Esophagus muscularis mucosa (tissue), 4 donors: ENCODE data around the gene NAA20. TPM values are rescaled to one million over a fixed set of nuclear protein-coding genes. Genes with fewer than 3 reads are reported as not detected.
A peak's percentile ranks its signal among the peaks of the same experiment; 100 is the strongest.

Source experiments
- DNase-seq: peaks from one replicate; pipeline ENCODE4 v3.0.0-alpha.2; 2017; ENCODE audit errors: extremely low spot score
- H3K27ac ChIP-seq, 4 donors: fragments of 200-600 bp; sonication (generic); replicated peaks in 1 of 4; 1 replicate in 3 of 4; 2 replicates in 1 of 4; pipeline ENCODE4 v1.5.1; 2016 to 2019; ENCODE audit warnings: mild to moderate bottlenecking in 1 of 4
- H3K27me3 ChIP-seq, 4 donors: fragments of 200-600 bp; sonication (generic); one replicate each; pipeline versions ENCODE4 v1.5.1 to v1.6.0; 2016 to 2019
- H3K36me3 ChIP-seq, 4 donors: fragments of 200-600 bp; sonication (generic); one replicate each; pipeline ENCODE4 v1.5.1; 2016 to 2019
- H3K4me1 ChIP-seq, 4 donors: fragments of 200-600 bp; sonication (generic); one replicate each; pipeline ENCODE4 v1.5.1; 2016 to 2019
- H3K4me3 ChIP-seq, 4 donors: fragments of 200-600 bp; sonication (generic); 1 replicate in 2 of 4; 2 replicates in 2 of 4; pipeline ENCODE4 v1.5.1; 2016 to 2019; ENCODE audit warnings: mild to moderate bottlenecking in 4 of 4, moderate library complexity in 1 of 4
- H3K9me3 ChIP-seq, 4 donors: fragments of 200-600 bp; sonication (generic); 1 replicate in 3 of 4; 2 replicates in 1 of 4; pipeline ENCODE4 v1.5.1; 2016 to 2019
- CTCF ChIP-seq, 3 experiments: fragments of 200-600 bp in 2 of 3; fragments of 450-650 bp in 1 of 3; sonication (generic) in 2 of 3; IDR thresholded peaks; one replicate each; pipeline ENCODE4 v1.5.1; 2017 to 2019; ENCODE audit warnings: antibody characterized with exemption in 3 of 3, mild to moderate bottlenecking in 2 of 3, moderate library complexity in 1 of 3
- EP300 ChIP-seq: sonication (generic); formaldehyde crosslinking; IDR thresholded peaks from one replicate; pipeline ENCODE4 v1.6.1; 2017; ENCODE audit warnings: antibody characterized with exemption
- POLR2A ChIP-seq: fragments of 450-650 bp; IDR thresholded peaks from one replicate; pipeline ENCODE4 v1.6.1; 2017; ENCODE audit warnings: antibody characterized with exemption, moderate library complexity, mild to moderate bottlenecking, low read depth
- POLR2AphosphoS5 ChIP-seq, 2 donors: sonication (generic); formaldehyde crosslinking; IDR thresholded peaks; one replicate each; pipeline ENCODE4 v1.6.1; 2017; ENCODE audit warnings: antibody characterized with exemption in 2 of 2
- WGBS: methylation state at CpG from one replicate; pipeline ENCODE4 v1.1.5; 2018; 5-methylcytosine and 5-hydroxymethylcytosine counted together
- intact Hi-C: fragments of 100-400 bp; cut with DNase I; formaldehyde crosslinking; loops from one replicate; pipeline ENCODE4 v1.15.1; 2023
- total RNA-seq, 4 donors: library from RNA; depleted of rRNA; stranded (reverse); fragments of >200 nt; gene quantifications; one replicate each; pipeline versions ENCODE4 v1.1.0 to v1.2.1, GENCODE V29; 2016

NAA20 gene
- total RNA-seq, 4 donors from 2014 or later: 29.5 to 38.5 (median 34.8) TPM

- no peak for DNase-seq
- peaks cover 77 to 82% (median 79%) of the 10 kb centered on the region in 4 donors for H3K4me1 ChIP-seq
- H3K27me3 ChIP-seq: no peaks in the 10 kb centered on the region
- H3K9me3 ChIP-seq: no peaks in the 10 kb centered on the region
- no peak overlapping the region for H3K27ac ChIP-seq
- WGBS: 89% methylated on average over 5 of the region's 5 CpGs
- intact Hi-C loops: no loop called here
- no peak overlapping the region for H3K4me3 ChIP-seq
- peaks cover 0 to 43% (median 13%) of the 10 kb centered on the region in 4 donors for H3K36me3 ChIP-seq
- TF ChIP-seq CTCF (IDR thresholded peaks at IDR 0.05): no peak
- TF ChIP-seq EP300: no peak
- TF ChIP-seq POLR2A: no peak
- TF ChIP-seq POLR2AphosphoS5 (IDR thresholded peaks at IDR 0.05): no peak
Measured at GRCh38 chr20:19990850-19991249, 26.3 kb upstream of the NAA20 start.

- no peak overlapping the region for H3K4me3 ChIP-seq
- H3K9me3 ChIP-seq: no peaks in the 10 kb centered on the region
- H3K4me1 ChIP-seq: peaks cover 74 to 82% (median 77%) of the 10 kb centered on the region in 4 donors
- peaks cover 0 to 48% (median 18%) of the 10 kb centered on the region in 4 donors for H3K36me3 ChIP-seq
- intact Hi-C loops: no loop called here
- no peaks in the 10 kb centered on the region for H3K27me3 ChIP-seq
- WGBS: 37% methylated on average over 1 of the region's 1 CpG
- H3K27ac ChIP-seq: no peak overlapping the region
- no peak for TF ChIP-seq POLR2AphosphoS5 (IDR thresholded peaks at IDR 0.05)
- TF ChIP-seq CTCF (IDR thresholded peaks at IDR 0.05): no peak
- no peak for TF ChIP-seq POLR2A
- TF ChIP-seq EP300: no peak
- DNase-seq: no peak
Measured at GRCh38 chr20:19991308-19991707, 25.9 kb upstream of the NAA20 start.

GRCh38 chr20:19991854-19992253 is 25.3 kb upstream of the NAA20 start:
- Histone ChIP-seq H3K27me3 (no peaks in the 10 kb centered on the region), H3K27ac (peak overlapping the region in 1 of 4 donors; percentile 7), H3K4me1 (peaks cover 74 to 80% (median 77%) of the 10 kb centered on the region in 4 donors), H3K9me3 (no peaks in the 10 kb centered on the region), H3K4me3 (no peak overlapping the region), H3K36me3 (peaks cover 0 to 53% (median 23%) of the 10 kb centered on the region in 4 donors)
- 77% methylated on average over 2 of the region's 2 CpGs for WGBS
- DNase-seq: no peak
- TF ChIP-seq POLR2AphosphoS5 (IDR thresholded peaks at IDR 0.05) (no peak), POLR2A (no peak), EP300 (no peak), CTCF (IDR thresholded peaks at IDR 0.05) (no peak)
- intact Hi-C loops: no loop called here

- 32% methylated on average over 14 of the region's 14 CpGs for WGBS
Measured at GRCh38 chr20:19992996-19993908, 23.9 kb upstream of the NAA20 start.

More at GRCh38 chr20:19992996-19993908, 23.9 kb upstream of the NAA20 start:
- DNase-seq: no peak
- peaks cover 7 to 67% (median 36%) of the 10 kb centered on the region in 4 donors for H3K36me3 ChIP-seq
- TF ChIP-seq POLR2A: no peak
- no peak for TF ChIP-seq CTCF (IDR thresholded peaks at IDR 0.05)
- TF ChIP-seq POLR2AphosphoS5 (IDR thresholded peaks at IDR 0.05): peak in 1 of 2 donors; percentile 50
- no peak for TF ChIP-seq EP300
- H3K27ac ChIP-seq: peak overlapping the region; percentile 68 to 81 (median 80)
- intact Hi-C loops: no loop called here
- H3K4me3 ChIP-seq: peak overlapping the region; percentile 10 to 19 (median 16)
- H3K27me3 ChIP-seq: no peaks in the 10 kb centered on the region
- peaks cover 66 to 74% (median 72%) of the 10 kb centered on the region in 4 donors for H3K4me1 ChIP-seq
- H3K9me3 ChIP-seq: no peaks in the 10 kb centered on the region
